ENCODE data around the gene SOX6. TPM values are rescaled to one million over a fixed set of nuclear protein-coding genes. Genes with fewer than 3 reads are reported as not detected.

SOX6 gene
- total and polyA plus RNA-seq, 5 experiments from 2014 or later = 0.26 TPM; not detected in 4

DNA sequence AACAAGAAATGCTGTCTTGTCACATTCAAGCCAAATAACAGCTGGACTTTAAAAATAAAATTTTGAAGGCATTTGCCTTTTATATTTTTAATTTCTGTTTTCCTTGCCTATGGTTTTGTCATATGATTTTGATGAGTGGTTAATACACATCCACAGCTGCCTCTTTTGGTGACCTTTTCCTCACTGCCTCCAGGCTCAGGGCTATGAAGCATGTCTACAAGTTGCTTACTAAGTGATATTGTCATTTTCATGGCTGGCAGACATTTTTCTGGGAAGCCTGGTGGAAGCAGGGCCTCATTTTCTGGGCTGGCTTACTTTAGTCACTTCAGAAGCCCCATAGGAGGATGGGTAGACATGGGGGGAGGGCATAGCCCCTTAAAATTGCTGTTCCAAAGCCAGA is 344.9 kb downstream of the SOX6 start:
- Mint-ChIP-seq H3K27ac (no peak overlapping the region), H3K9me3 (peaks cover 0 to 7% (median 0%) of the 10 kb centered on the region in 9 donors), H3K4me1 (no peaks in the 10 kb centered on the region), H3K4me3 (no peak overlapping the region), H3K36me3 (no peaks in the 10 kb centered on the region), H3K27me3 (no peaks in the 10 kb centered on the region)
- DNase-seq (no peak), ATAC-seq (no peak)
- POLR2A ChIA-PET = no interaction called here

DNA sequence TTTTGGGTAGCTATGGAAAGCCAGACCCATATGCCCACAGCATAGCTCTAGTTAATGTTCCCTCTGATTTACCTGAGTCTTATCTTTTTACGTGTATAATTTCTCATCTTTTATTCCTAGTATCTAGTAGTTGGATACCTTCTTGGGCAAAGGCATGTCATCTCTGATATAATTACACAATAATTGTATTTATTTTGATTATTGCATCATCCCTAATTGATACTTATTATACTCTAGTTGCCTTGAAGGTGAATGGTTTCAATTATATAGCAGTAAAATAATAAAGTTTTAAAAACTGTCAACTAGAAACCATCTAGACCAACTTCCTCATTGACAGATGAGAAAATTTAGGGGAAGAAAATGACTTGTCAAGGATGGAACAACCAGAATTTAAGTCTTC is 347.3 kb downstream of the SOX6 start:
- Mint-ChIP-seq H3K4me1 (no peaks in the 10 kb centered on the region), H3K4me3 (no peak overlapping the region), H3K27ac (no peak overlapping the region), H3K36me3 (no peaks in the 10 kb centered on the region), H3K9me3 (peaks cover 0 to 7% (median 0%) of the 10 kb centered on the region in 9 donors), H3K27me3 (peaks cover 0 to 5% (median 0%) of the 10 kb centered on the region in 5 donors)
- POLR2A ChIA-PET = no interaction called here
- DNase-seq (no peak), ATAC-seq (no peak)

DNA sequence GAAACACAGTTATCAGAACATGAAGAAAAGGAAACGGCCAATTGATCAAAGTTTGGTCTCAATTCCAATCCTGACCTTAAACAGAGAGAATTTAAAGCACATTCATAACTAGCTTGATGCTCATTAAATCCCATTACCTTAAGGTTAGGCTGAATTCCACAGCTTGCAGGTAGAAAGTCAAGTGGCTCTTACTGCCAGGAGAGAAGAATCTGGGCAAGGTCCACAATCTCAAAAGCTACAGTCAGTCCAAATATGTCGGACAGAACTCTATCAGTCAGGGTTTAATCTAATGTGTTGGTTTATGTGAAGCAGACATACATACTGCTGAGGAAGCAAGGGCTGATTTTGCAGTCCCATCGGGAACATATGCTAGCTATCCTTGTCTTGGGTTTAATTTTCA is 348.8 kb downstream of the SOX6 start:
- Mint-ChIP-seq H3K4me1 (no peaks in the 10 kb centered on the region), H3K27ac (no peak overlapping the region), H3K27me3 (peaks cover 0 to 5% (median 0%) of the 10 kb centered on the region in 5 donors), H3K4me3 (no peak overlapping the region), H3K36me3 (no peaks in the 10 kb centered on the region), H3K9me3 (peaks cover 0 to 7% (median 0%) of the 10 kb centered on the region in 9 donors)
- DNase-seq = no peak
- ATAC-seq = no peak
- POLR2A ChIA-PET = no interaction called here

DNA sequence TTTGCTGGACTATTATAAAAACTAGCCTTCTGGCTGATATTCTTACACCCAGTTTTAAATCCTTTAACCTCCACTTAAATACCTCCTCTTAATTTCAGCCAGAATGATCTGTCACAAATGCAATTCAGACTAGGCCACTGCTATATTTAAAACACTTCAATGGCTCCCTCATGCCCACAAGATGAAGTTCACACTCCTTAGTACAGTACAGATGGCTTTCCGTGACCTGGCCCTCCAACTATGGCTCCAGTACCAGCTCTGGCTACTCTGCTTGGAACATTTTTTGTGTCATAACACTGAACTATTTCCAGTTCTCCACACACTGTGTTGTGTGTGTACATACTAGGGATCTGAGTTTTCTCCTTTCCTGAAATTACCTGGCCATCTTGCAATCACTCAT is 353.4 kb downstream of the SOX6 start:
- no peaks in the 10 kb centered on the region for H3K9me3 Mint-ChIP-seq
- no peaks in the 10 kb centered on the region for H3K36me3 Mint-ChIP-seq
- DNase-seq (no peak), ATAC-seq (no peak)
- no peaks in the 10 kb centered on the region for H3K4me1 Mint-ChIP-seq
- no peak overlapping the region for H3K27ac Mint-ChIP-seq
- H3K27me3 Mint-ChIP-seq = peaks cover 0 to 5% (median 0%) of the 10 kb centered on the region in 5 donors
- H3K4me3 Mint-ChIP-seq = no peak overlapping the region
- POLR2A ChIA-PET = no interaction called here

DNA sequence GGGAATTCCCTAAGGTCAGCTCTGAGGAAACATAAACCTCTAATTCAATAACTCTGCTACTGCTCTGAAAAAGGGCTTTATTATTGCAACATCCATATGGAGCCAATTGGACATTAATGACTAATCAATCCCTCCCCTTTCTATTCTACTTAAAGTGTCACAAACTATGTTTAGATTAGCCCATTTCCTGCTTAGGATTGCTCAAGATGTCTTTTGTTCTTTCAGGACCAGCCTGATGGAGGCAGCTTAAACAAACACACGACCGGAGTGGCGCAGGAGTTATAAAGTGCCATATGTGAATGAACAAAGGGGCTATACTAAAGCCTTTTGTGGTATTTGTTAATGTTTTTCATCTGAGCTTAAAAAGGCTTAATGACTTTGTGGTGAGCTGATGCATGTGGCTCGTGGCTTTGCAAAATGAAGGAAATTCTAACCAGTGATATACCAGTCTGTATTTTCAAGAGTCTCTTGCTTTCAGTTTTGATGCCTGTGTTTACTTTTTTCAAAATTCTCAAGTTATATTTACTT is 354.4 kb downstream of the SOX6 start:
- Mint-ChIP-seq H3K4me3 (no peak overlapping the region), H3K9me3 (no peaks in the 10 kb centered on the region), H3K27ac (no peak overlapping the region), H3K4me1 (no peaks in the 10 kb centered on the region), H3K36me3 (no peaks in the 10 kb centered on the region), H3K27me3 (peaks cover 0 to 5% (median 0%) of the 10 kb centered on the region in 5 donors)
- DNase-seq = no peak
- ATAC-seq = no peak
- POLR2A ChIA-PET = no interaction called here

DNA sequence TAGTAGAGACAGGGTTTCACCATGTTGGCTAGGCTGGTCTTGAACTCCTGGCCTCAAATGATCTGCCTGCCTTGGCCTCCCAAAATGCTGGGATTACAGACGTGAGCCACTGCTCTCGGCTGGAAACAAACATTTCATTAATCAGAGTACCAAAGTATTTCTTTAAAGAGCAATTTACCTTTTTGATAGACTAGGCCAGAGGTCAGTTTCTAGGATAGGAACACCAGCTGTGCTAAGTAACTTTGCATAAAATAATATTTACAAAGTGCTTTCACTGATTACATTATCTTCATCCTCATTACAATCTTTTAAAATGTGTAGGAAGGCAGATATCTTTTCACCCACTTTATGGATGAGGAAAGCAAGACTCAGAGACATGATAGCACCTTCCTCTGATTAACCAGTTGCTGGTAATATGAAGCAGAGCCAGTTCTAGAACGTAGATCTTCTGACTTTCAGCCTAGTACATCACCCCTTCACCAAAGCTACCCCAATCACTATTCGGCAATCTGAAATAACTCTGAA is 355.2 kb downstream of the SOX6 start:
- Mint-ChIP-seq H3K9me3 (no peaks in the 10 kb centered on the region), H3K27ac (no peak overlapping the region), H3K36me3 (no peaks in the 10 kb centered on the region), H3K4me1 (no peaks in the 10 kb centered on the region), H3K27me3 (peaks cover 0 to 5% (median 0%) of the 10 kb centered on the region in 5 donors), H3K4me3 (no peak overlapping the region)
- no peak for ATAC-seq
- no peak for DNase-seq
- POLR2A ChIA-PET = no interaction called here

DNA sequence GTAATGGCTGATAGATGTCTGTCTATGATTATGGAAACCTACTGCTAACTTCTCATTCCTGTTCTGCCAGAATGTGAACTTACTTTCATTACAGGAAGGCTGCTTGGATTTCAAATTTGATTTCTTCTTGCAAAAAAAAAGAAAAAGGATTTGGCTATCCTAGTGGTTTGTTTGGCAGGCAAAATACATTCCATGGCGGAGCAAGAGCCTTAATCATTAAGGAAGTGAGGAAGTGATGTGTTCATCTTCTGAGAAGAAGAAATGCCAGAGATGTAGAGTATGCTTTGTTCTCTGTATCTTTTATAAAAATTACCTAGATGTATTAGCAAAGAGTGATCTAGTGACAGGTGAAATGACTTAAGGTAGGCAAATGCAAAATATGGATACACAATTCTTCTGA is 356.3 kb downstream of the SOX6 start:
- ATAC-seq = no peak
- H3K4me3 Mint-ChIP-seq = no peak overlapping the region
- H3K27ac Mint-ChIP-seq = no peak overlapping the region
- H3K9me3 Mint-ChIP-seq = peaks cover 0 to 2% (median 0%) of the 10 kb centered on the region in 9 donors
- H3K4me1 Mint-ChIP-seq = no peaks in the 10 kb centered on the region
- POLR2A ChIA-PET = no interaction called here
- H3K36me3 Mint-ChIP-seq = no peaks in the 10 kb centered on the region
- no peak for DNase-seq
- peaks cover 0 to 4% (median 0%) of the 10 kb centered on the region in 5 donors for H3K27me3 Mint-ChIP-seq

DNA sequence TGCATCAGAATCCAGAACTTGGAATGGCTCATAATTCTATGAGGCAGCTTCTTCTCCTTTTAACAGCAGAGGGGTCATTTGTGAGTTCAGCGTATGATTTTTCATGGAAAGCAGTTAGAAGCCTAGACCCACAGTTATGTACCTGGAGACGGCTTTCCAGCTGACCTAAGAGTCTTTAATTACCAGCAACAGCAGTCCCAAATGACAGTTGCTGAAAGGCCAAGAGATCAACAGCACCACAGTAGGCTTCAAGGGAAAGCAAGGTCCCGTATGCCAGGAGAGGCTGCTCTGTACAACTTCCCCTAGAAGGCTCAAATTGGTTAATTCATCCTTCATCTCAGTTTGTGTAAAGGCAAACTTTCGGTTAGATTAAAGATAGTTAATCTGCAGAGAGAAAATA is 363.0 kb downstream of the SOX6 start:
- ATAC-seq = no peak
- Mint-ChIP-seq H3K4me3 (no peak overlapping the region), H3K4me1 (no peaks in the 10 kb centered on the region), H3K9me3 (peaks cover 0 to 5% (median 0%) of the 10 kb centered on the region in 9 donors), H3K27me3 (peaks cover 0 to 12% (median 3%) of the 10 kb centered on the region in 5 donors), H3K36me3 (no peaks in the 10 kb centered on the region), H3K27ac (no peak overlapping the region)
- POLR2A ChIA-PET = no interaction called here
- DNase-seq = no peak

DNA sequence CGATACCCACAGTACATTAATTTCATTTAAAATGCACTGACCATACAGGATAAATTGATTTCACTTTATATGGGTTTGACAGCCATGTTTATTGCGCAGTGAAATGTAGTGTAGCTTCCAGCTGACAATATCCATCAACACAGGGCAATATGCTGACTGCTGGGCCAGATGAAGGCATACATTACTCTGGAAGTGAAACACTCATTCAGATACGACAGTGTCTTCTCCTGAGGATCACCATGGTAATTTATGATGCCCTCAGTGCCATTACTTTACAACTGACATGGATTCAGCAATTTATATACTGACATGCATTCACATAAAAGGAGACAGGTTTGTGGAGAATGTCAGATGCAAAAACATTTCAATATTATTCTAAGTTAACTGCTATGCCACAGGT is 365.1 kb downstream of the SOX6 start:
- POLR2A ChIA-PET = no interaction called here
- Mint-ChIP-seq H3K36me3 (no peaks in the 10 kb centered on the region), H3K9me3 (peaks cover 0 to 5% (median 0%) of the 10 kb centered on the region in 9 donors), H3K4me3 (no peak overlapping the region), H3K27me3 (peaks cover 0 to 12% (median 3%) of the 10 kb centered on the region in 5 donors), H3K4me1 (no peaks in the 10 kb centered on the region), H3K27ac (no peak overlapping the region)
- DNase-seq (no peak), ATAC-seq (no peak)

DNA sequence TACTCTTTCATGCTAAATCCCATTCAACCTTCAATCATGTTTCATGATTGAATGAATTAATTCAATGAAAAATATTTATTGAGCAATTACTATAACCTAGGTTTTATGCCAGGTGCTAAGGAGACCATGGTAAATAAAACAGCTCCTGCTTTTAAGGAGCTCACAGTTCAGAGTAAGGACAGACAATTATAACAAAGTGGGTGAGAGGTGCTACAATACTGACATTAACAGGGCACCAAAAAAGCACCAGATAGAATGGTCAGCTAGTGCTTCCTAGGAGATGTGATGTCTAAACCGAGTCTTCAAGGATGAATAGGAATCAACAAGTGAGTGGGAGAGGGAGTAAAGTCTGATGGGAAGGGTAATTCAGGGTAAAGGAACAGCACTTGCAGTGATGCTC is 366.7 kb downstream of the SOX6 start:
- DNase-seq (no peak), ATAC-seq (no peak)
- Mint-ChIP-seq H3K9me3 (peaks cover 0 to 3% (median 0%) of the 10 kb centered on the region in 9 donors), H3K4me3 (no peak overlapping the region), H3K36me3 (no peaks in the 10 kb centered on the region), H3K27ac (no peak overlapping the region), H3K27me3 (peaks cover 0 to 12% (median 3%) of the 10 kb centered on the region in 5 donors), H3K4me1 (no peaks in the 10 kb centered on the region)
- POLR2A ChIA-PET = no interaction called here

DNA sequence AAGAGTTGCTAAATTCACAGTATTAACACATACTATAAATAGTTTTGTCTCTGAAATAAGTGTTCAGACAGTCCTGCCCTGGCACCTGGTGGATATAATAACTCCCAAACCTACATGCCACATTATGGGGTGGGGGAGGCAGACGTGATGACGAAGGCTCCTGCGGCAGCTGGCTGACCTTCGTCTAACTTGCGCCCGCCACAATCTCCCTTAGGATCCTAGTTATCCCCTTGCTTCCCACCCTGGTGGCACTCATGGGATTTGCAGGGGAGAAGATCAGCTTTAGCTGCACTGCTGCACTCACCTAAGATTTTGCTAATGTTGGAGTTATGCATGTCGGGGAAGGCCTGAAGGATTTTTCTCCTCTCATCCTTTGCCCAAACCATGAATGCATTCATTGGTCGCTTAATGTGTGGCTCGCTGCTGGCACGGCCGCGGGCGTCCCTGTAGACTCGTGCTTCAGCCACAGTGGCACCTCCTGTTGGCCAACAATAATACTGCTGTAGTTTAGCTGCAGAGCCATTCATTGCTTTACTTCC is 367.6 kb downstream of the SOX6 start:
- DNase-seq = no peak
- Mint-ChIP-seq H3K36me3 (no peaks in the 10 kb centered on the region), H3K9me3 (no peaks in the 10 kb centered on the region), H3K4me3 (no peak overlapping the region), H3K4me1 (no peaks in the 10 kb centered on the region), H3K27me3 (peaks cover 0 to 9% (median 0%) of the 10 kb centered on the region in 5 donors), H3K27ac (no peak overlapping the region)
- no peak for ATAC-seq
- POLR2A ChIA-PET = no interaction called here

DNA sequence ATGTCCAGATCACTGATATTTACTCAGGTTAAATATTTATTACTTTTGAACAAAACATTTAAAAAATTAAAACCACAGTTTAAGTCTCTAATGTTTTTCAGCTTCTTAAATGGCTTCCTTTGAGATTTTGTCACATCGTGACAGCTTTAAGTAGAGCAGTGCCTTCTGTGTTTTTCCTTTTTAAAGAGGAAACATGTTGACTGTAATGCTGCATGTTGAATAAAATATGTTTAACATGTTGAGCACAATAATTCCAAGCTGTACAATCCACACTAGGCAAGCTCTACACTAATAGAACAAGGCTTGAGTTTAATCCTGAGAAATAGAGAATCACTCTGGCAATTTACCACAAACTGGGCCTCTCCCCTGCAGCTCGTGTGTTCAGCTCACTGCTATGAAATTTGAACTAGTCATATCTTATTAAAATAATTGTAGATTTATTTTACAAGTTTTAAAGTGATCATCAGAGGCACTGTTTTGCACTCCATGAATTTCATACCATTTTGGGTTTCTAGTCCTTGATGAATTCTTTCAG is 368.3 kb downstream of the SOX6 start:
- Mint-ChIP-seq H3K27ac (no peak overlapping the region), H3K27me3 (peaks cover 0 to 9% (median 0%) of the 10 kb centered on the region in 5 donors), H3K4me1 (no peaks in the 10 kb centered on the region), H3K4me3 (no peak overlapping the region), H3K36me3 (no peaks in the 10 kb centered on the region), H3K9me3 (no peaks in the 10 kb centered on the region)
- POLR2A ChIA-PET = no interaction called here
- DNase-seq = no peak
- ATAC-seq = no peak

DNA sequence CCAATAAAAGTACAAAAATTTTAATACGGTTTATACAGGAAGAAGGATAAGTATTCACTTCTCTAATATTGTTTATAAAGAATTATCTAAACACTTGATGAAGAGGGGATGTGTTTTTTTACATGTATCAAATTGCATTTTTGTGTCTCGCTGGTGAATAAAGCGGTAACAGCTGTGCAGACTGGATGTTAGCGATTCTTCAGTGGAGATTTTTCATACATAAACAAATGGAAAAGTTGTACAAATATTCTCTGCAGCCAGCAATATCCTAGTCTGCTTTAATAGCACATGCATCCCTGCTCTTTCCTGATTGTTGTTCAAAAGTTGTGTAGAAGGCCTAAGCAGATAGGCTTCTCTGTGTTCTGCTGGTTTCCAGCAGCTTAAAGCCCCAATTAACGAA is 369.3 kb downstream of the SOX6 start:
- H3K36me3 Mint-ChIP-seq = no peaks in the 10 kb centered on the region
- DNase-seq = no peak
- no peak for ATAC-seq
- H3K27ac Mint-ChIP-seq = no peak overlapping the region
- H3K4me3 Mint-ChIP-seq = no peak overlapping the region
- no peaks in the 10 kb centered on the region for H3K9me3 Mint-ChIP-seq
- POLR2A ChIA-PET = no interaction called here
- H3K4me1 Mint-ChIP-seq = no peaks in the 10 kb centered on the region
- H3K27me3 Mint-ChIP-seq = peaks cover 0 to 3% (median 0%) of the 10 kb centered on the region in 5 donors

DNA sequence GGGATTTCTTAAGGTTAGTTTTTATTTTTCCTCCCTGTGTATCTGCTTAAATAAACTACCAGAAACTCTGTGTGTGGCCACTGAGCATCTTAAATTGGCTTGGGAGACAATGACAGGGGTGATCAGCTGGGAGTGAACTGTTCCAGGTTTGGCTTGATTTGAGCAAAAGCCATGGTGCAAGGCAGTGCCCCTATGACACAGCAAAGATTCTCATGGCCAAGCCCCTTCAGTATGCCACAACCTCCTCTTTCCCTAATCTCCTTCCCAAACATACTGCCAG is 370.5 kb downstream of the SOX6 start:
- Mint-ChIP-seq H3K27ac (no peak overlapping the region), H3K4me3 (no peak overlapping the region), H3K9me3 (no peaks in the 10 kb centered on the region), H3K27me3 (no peaks in the 10 kb centered on the region), H3K4me1 (no peaks in the 10 kb centered on the region), H3K36me3 (no peaks in the 10 kb centered on the region)
- ATAC-seq (no peak), DNase-seq (no peak)
- POLR2A ChIA-PET = no interaction called here

All from naive thymus-derived CD8-positive, alpha-beta T cell (primary cell).